ENCODE data around the gene TSHZ2.
"Not testable (repeated sequence)": the region's sequence is repeated elsewhere in the genome, so short reads cannot be mapped to it uniquely, and the experiment has no call there.

Gene TSHZ2

GRCh38 chr20:53399592-53400335 is 427.6 kb downstream of the TSHZ2 start:
- no peak for DNase-seq

GRCh38 chr20:53402233-53403005 is 430.3 kb downstream of the TSHZ2 start:
- no peak for DNase-seq

GRCh38 chr20:53403029-53403428 is 430.9 kb downstream of the TSHZ2 start:
- no peak for DNase-seq

GRCh38 chr20:53405139-53405538 is 433.0 kb downstream of the TSHZ2 start:
- DNase-seq = no peak

GRCh38 chr20:53406580-53406979 is 434.4 kb downstream of the TSHZ2 start:
- no peak for DNase-seq

- DNase-seq = no peak
These were observed 436.7 kb downstream of the TSHZ2 start for GRCh38 chr20:53408691-53409446.

GRCh38 chr20:53409447-53409717 is 437.2 kb downstream of the TSHZ2 start:
- DNase-seq = no peak

GRCh38 chr20:53411129-53411528 is 439.0 kb downstream of the TSHZ2 start:
- no peak for DNase-seq

- DNase-seq = no peak
These were observed 439.7 kb downstream of the TSHZ2 start for GRCh38 chr20:53411891-53412290.

GRCh38 chr20:53412577-53413185 is 440.5 kb downstream of the TSHZ2 start:
- DNase-seq = no peak

- DNase-seq = no peak
These were observed 441.1 kb downstream of the TSHZ2 start for GRCh38 chr20:53413186-53413631.

GRCh38 chr20:53413845-53414244 is 441.7 kb downstream of the TSHZ2 start:
- DNase-seq = not testable (repeated sequence)

- DNase-seq = no peak
These were observed 447.7 kb downstream of the TSHZ2 start for GRCh38 chr20:53419693-53420460.

- no peak for DNase-seq
These were observed 449.2 kb downstream of the TSHZ2 start for GRCh38 chr20:53421343-53421742.

- DNase-seq = no peak
These were observed 449.9 kb downstream of the TSHZ2 start for GRCh38 chr20:53422039-53422438.

- no peak for DNase-seq
These were observed 451.5 kb downstream of the TSHZ2 start for GRCh38 chr20:53423587-53424146.

- no peak for DNase-seq
These were observed 453.3 kb downstream of the TSHZ2 start for GRCh38 chr20:53425481-53425880.

GRCh38 chr20:53425941-53426340 is 453.8 kb downstream of the TSHZ2 start:
- DNase-seq = no peak

GRCh38 chr20:53426766-53427312 is 454.7 kb downstream of the TSHZ2 start:
- no peak for DNase-seq

- no peak for DNase-seq
These were observed 455.8 kb downstream of the TSHZ2 start for GRCh38 chr20:53427951-53428350.

GRCh38 chr20:53428588-53428987 is 456.4 kb downstream of the TSHZ2 start:
- DNase-seq = no peak

- no peak for DNase-seq
These were observed 456.8 kb downstream of the TSHZ2 start for GRCh38 chr20:53428996-53429395.
